K562 (cell line): Measurements from ENCODE around the gene RETREG2. TPM values are rescaled to one million over a fixed set of nuclear protein-coding genes. Genes with fewer than 3 reads are reported as not detected.

Experiments used
- CBX8 ChIP-seq: fragments of 200-600 bp; sonication (generic); IDR thresholded peaks from 2 replicates; pipeline ENCODE4 v1.6.1; 2012; ENCODE audit warnings: borderline replicate concordance, mixed run types, low read depth, mild to moderate bottlenecking, moderate library complexity, mixed read lengths, low read length, control low read depth, inconsistent platforms; ENCODE audit not compliant: poor library complexity, severe bottlenecking; ENCODE audit errors: extremely low read depth
- FOXJ2 ChIP-seq: fragments of 200-800 bp; sonication (Bioruptor generic); IDR thresholded peaks from 2 replicates; pipeline ENCODE4 v1.6.1; 2016; ENCODE audit warnings: missing genetic modification characterization, missing compliant biosample characterization
- FOXM1 ChIP-seq, 2 experiments: fragments of 450-650 bp in 1 of 2; sonication (generic) in 1 of 2; formaldehyde crosslinking in 1 of 2; IDR thresholded peaks; 2 replicates each; pipeline versions ENCODE4 v1.6.1 to v1.9.0; 2017 to 2022; ENCODE audit warnings: low read depth in 2 of 2, mild to moderate bottlenecking in 2 of 2, missing genetic modification reagents in 1 of 2, moderate library complexity in 1 of 2
- JUND ChIP-seq, 2 experiments: IDR thresholded peaks; 2 replicates in 1 of 2; 3 replicates in 1 of 2; pipeline ENCODE4 v1.6.1; 2011; ENCODE audit warnings: borderline replicate concordance in 2 of 2, low read depth in 2 of 2, low read length in 2 of 2, improper control_type of control experiment in 1 of 2, missing biosample characterization in 1 of 2, missing genetic modification characterization in 1 of 2, missing genetic modification reagents in 1 of 2
- NFIX ChIP-seq: fragments of 250-450 bp; sonication (Bioruptor Pico); IDR thresholded peaks from 2 replicates; pipeline ENCODE4 v1.4.0; 2020; ENCODE audit warnings: low read depth, mild to moderate bottlenecking, moderate library complexity
- POLR2B ChIP-seq: fragments of 450-650 bp; IDR thresholded peaks from 2 replicates; pipeline ENCODE4 v1.6.1; 2018; ENCODE audit warnings: low read depth; ENCODE audit not compliant: partially characterized antibody
- POLR2G ChIP-seq: fragments of 200-400 bp; formaldehyde crosslinking; IDR thresholded peaks from 2 replicates; pipeline ENCODE4 v1.6.1; 2017; ENCODE audit warnings: low read depth, mild to moderate bottlenecking, antibody characterized with exemption, low read length, moderate library complexity
- SOX6 ChIP-seq: fragments of 450-650 bp; IDR thresholded peaks from 2 replicates; pipeline ENCODE4 v1.6.1; 2014; ENCODE audit warnings: mild to moderate bottlenecking
- ZBED1 ChIP-seq: IDR thresholded peaks from 2 replicates; pipeline ENCODE4 v1.6.1; 2014
- ZNF23 ChIP-seq: fragments of 250-450 bp; sonication (Bioruptor Pico); IDR thresholded peaks from 2 replicates; pipeline ENCODE4 v1.4.0; 2020; ENCODE audit warnings: mild to moderate bottlenecking
- ZNF311 ChIP-seq: fragments of 250-450 bp; sonication (Bioruptor Pico); IDR thresholded peaks from 2 replicates; pipeline ENCODE4 v1.4.0; 2020; ENCODE audit warnings: mild to moderate bottlenecking, moderate library complexity
- polyA plus RNA-seq, 8 experiments: library from polyadenylated mRNA; depleted of rRNA in 4 of 8; stranded (reverse) in 5 of 8; unstranded in 3 of 8; fragments of >200 nt; fragmentation: Nextera tagmentation in 2 of 8; fragmentation: Illumina TruSeq in 1 of 8; extraction: Ambion mirVana in 2 of 8; extraction: Trizol in 1 of 8; gene quantifications; 2 replicates each; pipeline versions ENCODE4 v1.2.1 to v1.2.3, GENCODE V29; 2011 to 2014; ENCODE audit warnings: inconsistent platforms in 1 of 8, missing spikeins in 1 of 8
- total RNA-seq, 7 experiments: library from RNA; depleted of rRNA in 6 of 7; stranded (reverse); fragments of >200 nt in 6 of 7; fragmentation: Illumina TruSeq in 2 of 7; extraction: Trizol in 2 of 7; gene quantifications; 2 replicates each; pipeline versions ENCODE4 v1.2.1 to v1.2.3, GENCODE V29; 2011 to 2021; ENCODE audit warnings: low replicate concordance in 1 of 7
- TF ChIP-seq, protein P1 (sequence below), 3 experiments: fragments of 200-800 bp in 1 of 3; fragments of 250-450 bp in 1 of 3; fragments of 450-650 bp in 1 of 3; sonication (Bioruptor Pico) in 1 of 3; sonication (Bioruptor generic) in 1 of 3; formaldehyde crosslinking in 1 of 3; IDR thresholded peaks; 2 replicates each; pipeline versions ENCODE4 v1.6.1 to v1.8.0; 2016 to 2022; ENCODE audit warnings: mild to moderate bottlenecking in 2 of 3, missing genetic modification characterization in 2 of 3, missing compliant biosample characterization in 1 of 3, moderate library complexity in 1 of 3
- TF ChIP-seq, protein P2 (sequence below): fragments of 450-650 bp; IDR thresholded peaks from 2 replicates; pipeline ENCODE4 v1.6.1; 2016; ENCODE audit warnings: antibody characterized with exemption
- TF ChIP-seq, protein P3 (sequence below), 2 experiments: fragments of 150-350 bp in 1 of 2; IDR thresholded peaks; 2 replicates each; pipeline ENCODE4 v1.6.1; 2012 to 2016; ENCODE audit warnings: low read depth in 2 of 2, low read length in 2 of 2, mild to moderate bottlenecking in 1 of 2, moderate library complexity in 1 of 2
- TF ChIP-seq, protein P4 (sequence below): fragments of 450-650 bp; IDR thresholded peaks from 2 replicates; pipeline ENCODE4 v1.6.1; 2016; ENCODE audit warnings: low read depth, mild to moderate bottlenecking, moderate library complexity

RETREG2 gene
- total and polyA plus RNA-seq, 9 of the 15 experiments (the other 6 are each of a cell fraction or from before 2014, with no cell fraction given) = 4.9 to 40.1 (median 19.2) TPM

DNA sequence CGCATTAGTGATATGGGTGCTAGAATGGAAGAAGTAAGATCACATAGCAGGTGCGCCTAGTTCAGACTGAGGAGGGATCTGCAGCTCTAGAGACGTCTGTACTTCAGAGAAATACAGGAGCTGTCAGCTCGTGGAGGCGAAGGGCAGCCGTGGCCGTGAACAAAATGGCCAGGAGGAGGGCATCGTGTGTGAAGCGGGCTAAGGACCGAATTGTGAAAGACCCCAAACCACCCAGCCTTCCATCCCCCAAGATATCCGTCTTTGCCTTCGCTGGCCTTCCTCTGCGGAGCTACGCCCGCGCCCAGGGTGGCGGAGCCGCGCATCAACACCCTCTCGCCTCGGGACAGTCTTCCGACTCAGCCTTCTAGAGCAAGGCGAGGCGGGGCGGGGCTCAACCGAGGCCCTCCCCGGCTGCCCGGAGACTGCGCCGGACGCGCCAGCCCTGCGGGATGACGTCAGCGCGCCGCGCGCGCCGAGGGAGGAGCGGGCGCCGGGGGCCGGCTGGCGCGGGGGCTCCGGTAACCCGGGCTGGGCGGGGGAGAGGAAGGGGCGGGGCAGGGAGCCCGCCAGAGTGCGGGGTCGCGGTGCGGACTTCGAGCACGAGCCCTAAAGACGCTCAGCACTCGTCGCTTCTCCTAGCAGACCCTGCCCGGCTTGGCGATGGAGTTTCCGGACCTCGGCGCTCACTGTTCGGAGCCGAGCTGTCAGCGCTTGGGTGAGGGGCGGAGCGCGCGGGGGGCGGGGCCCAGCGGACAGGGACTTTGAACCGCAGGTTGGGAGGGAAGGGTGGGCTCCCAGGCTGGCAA lies 28.5 kb downstream of the RETREG2 start, which contains the start of gene ZFAND2B (continued):
- TF ChIP-seq CBX8 = no peak
- peak; percentile 95 for TF ChIP-seq POLR2G
- no peak for TF ChIP-seq SOX6
- no peak for TF ChIP-seq FOXJ2 (tag)
- TF ChIP-seq ZBED1 = no peak
- TF ChIP-seq, protein P1, sequence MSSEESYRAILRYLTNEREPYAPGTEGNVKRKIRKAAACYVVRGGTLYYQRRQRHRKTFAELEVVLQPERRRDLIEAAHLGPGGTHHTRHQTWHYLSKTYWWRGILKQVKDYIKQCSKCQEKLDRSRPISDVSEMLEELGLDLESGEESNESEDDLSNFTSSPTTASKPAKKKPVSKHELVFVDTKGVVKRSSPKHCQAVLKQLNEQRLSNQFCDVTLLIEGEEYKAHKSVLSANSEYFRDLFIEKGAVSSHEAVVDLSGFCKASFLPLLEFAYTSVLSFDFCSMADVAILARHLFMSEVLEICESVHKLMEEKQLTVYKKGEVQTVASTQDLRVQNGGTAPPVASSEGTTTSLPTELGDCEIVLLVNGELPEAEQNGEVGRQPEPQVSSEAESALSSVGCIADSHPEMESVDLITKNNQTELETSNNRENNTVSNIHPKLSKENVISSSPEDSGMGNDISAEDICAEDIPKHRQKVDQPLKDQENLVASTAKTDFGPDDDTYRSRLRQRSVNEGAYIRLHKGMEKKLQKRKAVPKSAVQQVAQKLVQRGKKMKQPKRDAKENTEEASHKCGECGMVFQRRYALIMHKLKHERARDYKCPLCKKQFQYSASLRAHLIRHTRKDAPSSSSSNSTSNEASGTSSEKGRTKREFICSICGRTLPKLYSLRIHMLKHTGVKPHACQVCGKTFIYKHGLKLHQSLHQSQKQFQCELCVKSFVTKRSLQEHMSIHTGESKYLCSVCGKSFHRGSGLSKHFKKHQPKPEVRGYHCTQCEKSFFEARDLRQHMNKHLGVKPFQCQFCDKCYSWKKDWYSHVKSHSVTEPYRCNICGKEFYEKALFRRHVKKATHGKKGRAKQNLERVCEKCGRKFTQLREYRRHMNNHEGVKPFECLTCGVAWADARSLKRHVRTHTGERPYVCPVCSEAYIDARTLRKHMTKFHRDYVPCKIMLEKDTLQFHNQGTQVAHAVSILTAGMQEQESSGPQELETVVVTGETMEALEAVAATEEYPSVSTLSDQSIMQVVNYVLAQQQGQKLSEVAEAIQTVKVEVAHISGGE (CRISPR knock-in tag; IDR thresholded peaks at IDR 0.05) = no peak
- TF ChIP-seq ZNF311 (CRISPR knock-in tag) = no peak
- TF ChIP-seq, protein P2, sequence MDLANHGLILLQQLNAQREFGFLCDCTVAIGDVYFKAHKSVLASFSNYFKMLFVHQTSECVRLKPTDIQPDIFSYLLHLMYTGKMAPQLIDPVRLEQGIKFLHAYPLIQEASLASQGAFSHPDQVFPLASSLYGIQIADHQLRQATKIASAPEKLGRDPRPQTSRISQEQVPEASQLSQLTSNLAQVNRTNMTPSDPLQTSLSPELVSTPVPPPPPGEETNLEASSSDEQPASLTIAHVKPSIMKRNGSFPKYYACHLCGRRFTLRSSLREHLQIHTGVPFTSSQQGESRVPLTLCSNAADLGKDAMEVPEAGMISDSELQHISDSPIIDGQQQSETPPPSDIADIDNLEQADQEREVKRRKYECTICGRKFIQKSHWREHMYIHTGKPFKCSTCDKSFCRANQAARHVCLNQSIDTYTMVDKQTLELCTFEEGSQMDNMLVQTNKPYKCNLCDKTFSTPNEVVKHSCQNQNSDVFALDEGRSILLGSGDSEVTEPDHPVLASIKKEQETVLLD = 0 out of 2 replicates have a peak, but pooled peaks have one; percentile 27
- TF ChIP-seq, protein P3, sequence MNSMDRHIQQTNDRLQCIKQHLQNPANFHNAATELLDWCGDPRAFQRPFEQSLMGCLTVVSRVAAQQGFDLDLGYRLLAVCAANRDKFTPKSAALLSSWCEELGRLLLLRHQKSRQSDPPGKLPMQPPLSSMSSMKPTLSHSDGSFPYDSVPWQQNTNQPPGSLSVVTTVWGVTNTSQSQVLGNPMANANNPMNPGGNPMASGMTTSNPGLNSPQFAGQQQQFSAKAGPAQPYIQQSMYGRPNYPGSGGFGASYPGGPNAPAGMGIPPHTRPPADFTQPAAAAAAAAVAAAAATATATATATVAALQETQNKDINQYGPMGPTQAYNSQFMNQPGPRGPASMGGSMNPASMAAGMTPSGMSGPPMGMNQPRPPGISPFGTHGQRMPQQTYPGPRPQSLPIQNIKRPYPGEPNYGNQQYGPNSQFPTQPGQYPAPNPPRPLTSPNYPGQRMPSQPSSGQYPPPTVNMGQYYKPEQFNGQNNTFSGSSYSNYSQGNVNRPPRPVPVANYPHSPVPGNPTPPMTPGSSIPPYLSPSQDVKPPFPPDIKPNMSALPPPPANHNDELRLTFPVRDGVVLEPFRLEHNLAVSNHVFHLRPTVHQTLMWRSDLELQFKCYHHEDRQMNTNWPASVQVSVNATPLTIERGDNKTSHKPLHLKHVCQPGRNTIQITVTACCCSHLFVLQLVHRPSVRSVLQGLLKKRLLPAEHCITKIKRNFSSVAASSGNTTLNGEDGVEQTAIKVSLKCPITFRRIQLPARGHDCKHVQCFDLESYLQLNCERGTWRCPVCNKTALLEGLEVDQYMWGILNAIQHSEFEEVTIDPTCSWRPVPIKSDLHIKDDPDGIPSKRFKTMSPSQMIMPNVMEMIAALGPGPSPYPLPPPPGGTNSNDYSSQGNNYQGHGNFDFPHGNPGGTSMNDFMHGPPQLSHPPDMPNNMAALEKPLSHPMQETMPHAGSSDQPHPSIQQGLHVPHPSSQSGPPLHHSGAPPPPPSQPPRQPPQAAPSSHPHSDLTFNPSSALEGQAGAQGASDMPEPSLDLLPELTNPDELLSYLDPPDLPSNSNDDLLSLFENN (IDR thresholded peaks at IDR 0.05; ENCODE audit: low read depth in 2 of 2, low read length in 2 of 2) = no peak
- peak; percentile 71 for TF ChIP-seq JUND (IDR thresholded peaks at IDR 0.05; ENCODE audit: borderline replicate concordance, low read depth, low read length)
- TF ChIP-seq JUND (tag; IDR thresholded peaks at IDR 0.05; ENCODE audit: borderline replicate concordance, low read depth, low read length) = no peak; the same call in 2 of the 3 replicates
- no peak for TF ChIP-seq ZNF23 (CRISPR knock-in tag)
- no peak for TF ChIP-seq NFIX (CRISPR knock-in tag)
- TF ChIP-seq, protein P4, sequence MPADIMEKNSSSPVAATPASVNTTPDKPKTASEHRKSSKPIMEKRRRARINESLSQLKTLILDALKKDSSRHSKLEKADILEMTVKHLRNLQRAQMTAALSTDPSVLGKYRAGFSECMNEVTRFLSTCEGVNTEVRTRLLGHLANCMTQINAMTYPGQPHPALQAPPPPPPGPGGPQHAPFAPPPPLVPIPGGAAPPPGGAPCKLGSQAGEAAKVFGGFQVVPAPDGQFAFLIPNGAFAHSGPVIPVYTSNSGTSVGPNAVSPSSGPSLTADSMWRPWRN = no peak
- TF ChIP-seq POLR2B = peak; percentile 87
- no peak for TF ChIP-seq FOXM1 (IDR thresholded peaks at IDR 0.05; ENCODE audit: low read depth)
- no peak for TF ChIP-seq FOXM1 (CRISPR knock-in tag; IDR thresholded peaks at IDR 0.05; ENCODE audit: low read depth)
